ENCODE results near the gene THRAP3. TPM values are rescaled to one million over a fixed set of nuclear protein-coding genes. Genes with fewer than 3 reads are reported as not detected.
"Not testable (repeated sequence)": the region's sequence is repeated elsewhere in the genome, so short reads cannot be mapped to it uniquely, and the experiment has no call there.

THRAP3 gene
- total RNA-seq, 2 donors from 2014 or later, result 81.0 to 103 TPM

GRCh38 chr1:36248250-36248894, 24.1 kb downstream of the THRAP3 start:
- Histone ChIP-seq H3K27me3 (no peaks in the 10 kb centered on the region), H3K9ac (ENCODE audit: low read depth in 2 of 2, low read length in 2 of 2) (no peak overlapping the region), H3K27ac (no peak overlapping the region), H3K9me3 (no peaks in the 10 kb centered on the region), H3K4me1 (no peaks in the 10 kb centered on the region), H3K36me3 (no peaks in the 10 kb centered on the region), H3K4me3 (no peak overlapping the region)
- peak; percentile 37 for DNase-seq
- intact Hi-C loops (cut with DNase I), result no loop called here
- no peak for TF ChIP-seq CTCF (IDR thresholded peaks at IDR 0.05)

GRCh38 chr1:36251794-36252481, 27.7 kb downstream of the THRAP3 start:
- Histone ChIP-seq H3K4me3 (no peak overlapping the region), H3K27me3 (no peaks in the 10 kb centered on the region), H3K36me3 (no peaks in the 10 kb centered on the region), H3K4me1 (no peaks in the 10 kb centered on the region), H3K9ac (ENCODE audit: low read depth in 2 of 2, low read length in 2 of 2) (no peak overlapping the region), H3K9me3 (no peaks in the 10 kb centered on the region), H3K27ac (peak overlapping the region; percentile 25)
- no peak for DNase-seq
- intact Hi-C loops (cut with DNase I), result no loop called here
- no peak for TF ChIP-seq CTCF (IDR thresholded peaks at IDR 0.05)

- H3K4me1 ChIP-seq; H3K27me3 ChIP-seq; H3K4me3 ChIP-seq; H3K27ac ChIP-seq; H3K9ac ChIP-seq (ENCODE audit: low read depth in 2 of 2, low read length in 2 of 2); H3K9me3 ChIP-seq; H3K36me3 ChIP-seq; DNase-seq; intact Hi-C loops (cut with DNase I): not testable (repeated sequence)
These were observed 28.2 kb downstream of the THRAP3 start for GRCh38 chr1:36252482-36252824.

- Histone ChIP-seq H3K9ac (ENCODE audit: low read depth in 2 of 2, low read length in 2 of 2) (no peak overlapping the region), H3K27ac (no peak overlapping the region), H3K4me3 (no peak overlapping the region), H3K9me3 (no peaks in the 10 kb centered on the region), H3K27me3 (no peaks in the 10 kb centered on the region), H3K4me1 (peaks cover 8% of the 10 kb centered on the region), H3K36me3 (no peaks in the 10 kb centered on the region)
- TF ChIP-seq CTCF (IDR thresholded peaks at IDR 0.05), result no peak
- intact Hi-C loops (cut with DNase I), result no loop called here
- no peak for DNase-seq
These were observed 29.1 kb downstream of the THRAP3 start for GRCh38 chr1:36253161-36253862.

- Histone ChIP-seq H3K36me3 (no peaks in the 10 kb centered on the region), H3K27ac (no peak overlapping the region), H3K4me1 (peaks cover 8% of the 10 kb centered on the region), H3K9me3 (no peaks in the 10 kb centered on the region), H3K9ac (ENCODE audit: low read depth in 2 of 2, low read length in 2 of 2) (no peak overlapping the region), H3K27me3 (no peaks in the 10 kb centered on the region), H3K4me3 (no peak overlapping the region)
- DNase-seq, result no peak
- no peak for TF ChIP-seq CTCF (IDR thresholded peaks at IDR 0.05)
- intact Hi-C loops (cut with DNase I), result no loop called here
These were observed 32.5 kb downstream of the THRAP3 start for GRCh38 chr1:36256558-36257374.
